SK-N-SH (cell line): ENCODE results near the gene TMEM131L.

Experiments
- CHD2 ChIP-seq: fragments of 150-350 bp; IDR thresholded peaks from 2 replicates; pipeline ENCODE4 v1.6.1; 2018; ENCODE audit warnings: low read length; ENCODE audit not compliant: partially characterized antibody
- EP300 ChIP-seq, 2 experiments: IDR thresholded peaks; 2 replicates each; pipeline versions ENCODE4 v1.4.0 to v1.6.1; 2012; ENCODE audit warnings: borderline replicate concordance in 1 of 2, low read depth in 1 of 2, low read length in 1 of 2
- JUND ChIP-seq: IDR thresholded peaks from 2 replicates; pipeline ENCODE4 v1.4.0; 2012
- PBX3 ChIP-seq: IDR thresholded peaks from 2 replicates; pipeline ENCODE4; 2012
- POLR2AphosphoS5 ChIP-seq: IDR thresholded peaks from 2 replicates; pipeline ENCODE4 v1.6.1; 2012; ENCODE audit warnings: low read depth, low read length
- RAD21 ChIP-seq: IDR thresholded peaks from 2 replicates; pipeline ENCODE4 v1.6.1; 2012; ENCODE audit warnings: mild to moderate bottlenecking, low read length
- REST ChIP-seq: IDR thresholded peaks from 2 replicates; pipeline ENCODE4 v1.6.1; 2012; ENCODE audit warnings: mild to moderate bottlenecking, low read depth, low read length, moderate library complexity
- SIN3A ChIP-seq: IDR thresholded peaks from 2 replicates; pipeline ENCODE4 v1.6.1; 2012; ENCODE audit warnings: low read depth, mild to moderate bottlenecking, low read length, moderate library complexity, borderline replicate concordance
- TF ChIP-seq, protein P1 (sequence below): fragments of 200-600 bp; sonication (generic); IDR thresholded peaks from 2 replicates; pipeline ENCODE4 v1.6.1; 2017; ENCODE audit warnings: antibody characterized with exemption, mild to moderate bottlenecking, moderate library complexity
- TF ChIP-seq, protein P2 (sequence below): IDR thresholded peaks from 2 replicates; pipeline ENCODE4 v1.4.0; 2012; ENCODE audit warnings: low read depth

GRCh38 chr4:153452658-153453378, 13.3 kb upstream of the TMEM131L start:
- TF ChIP-seq, protein P1, sequence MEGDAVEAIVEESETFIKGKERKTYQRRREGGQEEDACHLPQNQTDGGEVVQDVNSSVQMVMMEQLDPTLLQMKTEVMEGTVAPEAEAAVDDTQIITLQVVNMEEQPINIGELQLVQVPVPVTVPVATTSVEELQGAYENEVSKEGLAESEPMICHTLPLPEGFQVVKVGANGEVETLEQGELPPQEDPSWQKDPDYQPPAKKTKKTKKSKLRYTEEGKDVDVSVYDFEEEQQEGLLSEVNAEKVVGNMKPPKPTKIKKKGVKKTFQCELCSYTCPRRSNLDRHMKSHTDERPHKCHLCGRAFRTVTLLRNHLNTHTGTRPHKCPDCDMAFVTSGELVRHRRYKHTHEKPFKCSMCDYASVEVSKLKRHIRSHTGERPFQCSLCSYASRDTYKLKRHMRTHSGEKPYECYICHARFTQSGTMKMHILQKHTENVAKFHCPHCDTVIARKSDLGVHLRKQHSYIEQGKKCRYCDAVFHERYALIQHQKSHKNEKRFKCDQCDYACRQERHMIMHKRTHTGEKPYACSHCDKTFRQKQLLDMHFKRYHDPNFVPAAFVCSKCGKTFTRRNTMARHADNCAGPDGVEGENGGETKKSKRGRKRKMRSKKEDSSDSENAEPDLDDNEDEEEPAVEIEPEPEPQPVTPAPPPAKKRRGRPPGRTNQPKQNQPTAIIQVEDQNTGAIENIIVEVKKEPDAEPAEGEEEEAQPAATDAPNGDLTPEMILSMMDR = no peak
- TF ChIP-seq POLR2AphosphoS5 (no peak), RAD21 (no peak), PBX3 (no peak), JUND (no peak), REST (no peak), SIN3A (no peak), EP300 (IDR thresholded peaks at IDR 0.05; ENCODE audit: borderline replicate concordance in 1 of 2, low read depth in 1 of 2, low read length in 1 of 2) (no peak), CHD2 (no peak)
- TF ChIP-seq, protein P2, sequence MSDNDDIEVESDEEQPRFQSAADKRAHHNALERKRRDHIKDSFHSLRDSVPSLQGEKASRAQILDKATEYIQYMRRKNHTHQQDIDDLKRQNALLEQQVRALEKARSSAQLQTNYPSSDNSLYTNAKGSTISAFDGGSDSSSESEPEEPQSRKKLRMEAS = no peak
